OCI-LY3 (cell line): ENCODE results near the gene ECM2.

ENCODE experiments used
- H2AFZ ChIP-seq: fragments of 200-600, 300-600 bp; shearing (Covaris generic); 2 replicates; pipeline ENCODE4 v1.6.0; 2014; ENCODE audit warnings: antibody characterized with exemption, low read depth, low read length
- H3K27ac ChIP-seq: fragments of 200-600, 300-600 bp; sonication (generic); 2 replicates; pipeline ENCODE4 v1.5.1; 2014; ENCODE audit warnings: mild to moderate bottlenecking, low read length, moderate library complexity, mixed read lengths
- H3K27me3 ChIP-seq: fragments of 200-600, 300-600 bp; sonication (generic); 2 replicates; pipeline ENCODE4 v1.6.1; 2014; ENCODE audit warnings: low read depth, low read length, mixed read lengths
- H3K36me3 ChIP-seq: fragments of 200-600, 300-600 bp; sonication (generic); replicated peaks from 2 replicates; pipeline ENCODE3; 2014; ENCODE audit warnings: low read depth, low read length, mixed read lengths
- H3K4me1 ChIP-seq: fragments of 300-600, 200-600 bp; sonication (generic); 2 replicates; pipeline ENCODE4 v1.6.1; 2014; ENCODE audit warnings: low read length, mixed read lengths
- H3K4me2 ChIP-seq: fragments of 200-600, 300-600 bp; sonication (generic); 2 replicates; pipeline ENCODE4 v1.6.1; 2014; ENCODE audit warnings: low read length, mixed read lengths
- H3K4me3 ChIP-seq: fragments of 300-600, 200-600 bp; sonication (generic); 2 replicates; pipeline ENCODE4 v1.5.1; 2014; ENCODE audit warnings: antibody characterized with exemption, mild to moderate bottlenecking, low read length, moderate library complexity
- H3K79me2 ChIP-seq: fragments of 300-600, 200-600 bp; shearing (Covaris generic); 2 replicates; pipeline ENCODE4 v1.6.1; 2014; ENCODE audit warnings: mild to moderate bottlenecking, low read length, mixed read lengths
- H3K9ac ChIP-seq: fragments of 300-600, 200-600 bp; shearing (Covaris generic); 2 replicates; pipeline ENCODE4 v1.6.0; 2014; ENCODE audit warnings: mild to moderate bottlenecking, low read length, moderate library complexity
- H3K9me3 ChIP-seq: fragments of 200-600, 300-600 bp; shearing (Covaris generic); 2 replicates; pipeline ENCODE4 v1.6.1; 2014; ENCODE audit warnings: low read length, mixed read lengths; ENCODE audit not compliant: insufficient read depth
- H4K20me1 ChIP-seq: fragments of 200-600, 300-600 bp; sonication (generic); 2 replicates; pipeline ENCODE4 v1.6.1; 2016; ENCODE audit warnings: low read length, mixed read lengths; ENCODE audit not compliant: insufficient read depth
- EZH2phosphoT487 ChIP-seq: fragments of 200-600 bp; shearing (Covaris generic); IDR thresholded peaks from 2 replicates; pipeline ENCODE4 v1.6.1; 2018; ENCODE audit warnings: antibody characterized with exemption, mixed run types, low read depth
- TF ChIP-seq, protein P1 (sequence below): fragments of 200-600, 300-600 bp; sonication (generic); IDR thresholded peaks from 2 replicates; pipeline ENCODE4 v1.5.1; 2014; ENCODE audit warnings: antibody characterized with exemption, low read length, low read depth

The ECM2 gene

GRCh38 chr9:92455217-92455616 lies 80.6 kb downstream of the ECM2 start:
- Histone ChIP-seq H3K4me3 (no peak overlapping the region), H3K27ac (no peak overlapping the region), H3K36me3 (no peaks in the 10 kb centered on the region), H3K27me3 (no peaks in the 10 kb centered on the region), H3K4me1 (no peaks in the 10 kb centered on the region), H3K79me2 (no peaks in the 10 kb centered on the region; the same call in 1 of the 2 replicates), H3K9me3 (no peaks in the 10 kb centered on the region), H3K9ac (no peak overlapping the region), H2AFZ (no peak overlapping the region), H4K20me1 (no peaks in the 10 kb centered on the region), H3K4me2 (no peak overlapping the region)
- no peak for TF ChIP-seq EZH2phosphoT487
- TF ChIP-seq, protein P1, sequence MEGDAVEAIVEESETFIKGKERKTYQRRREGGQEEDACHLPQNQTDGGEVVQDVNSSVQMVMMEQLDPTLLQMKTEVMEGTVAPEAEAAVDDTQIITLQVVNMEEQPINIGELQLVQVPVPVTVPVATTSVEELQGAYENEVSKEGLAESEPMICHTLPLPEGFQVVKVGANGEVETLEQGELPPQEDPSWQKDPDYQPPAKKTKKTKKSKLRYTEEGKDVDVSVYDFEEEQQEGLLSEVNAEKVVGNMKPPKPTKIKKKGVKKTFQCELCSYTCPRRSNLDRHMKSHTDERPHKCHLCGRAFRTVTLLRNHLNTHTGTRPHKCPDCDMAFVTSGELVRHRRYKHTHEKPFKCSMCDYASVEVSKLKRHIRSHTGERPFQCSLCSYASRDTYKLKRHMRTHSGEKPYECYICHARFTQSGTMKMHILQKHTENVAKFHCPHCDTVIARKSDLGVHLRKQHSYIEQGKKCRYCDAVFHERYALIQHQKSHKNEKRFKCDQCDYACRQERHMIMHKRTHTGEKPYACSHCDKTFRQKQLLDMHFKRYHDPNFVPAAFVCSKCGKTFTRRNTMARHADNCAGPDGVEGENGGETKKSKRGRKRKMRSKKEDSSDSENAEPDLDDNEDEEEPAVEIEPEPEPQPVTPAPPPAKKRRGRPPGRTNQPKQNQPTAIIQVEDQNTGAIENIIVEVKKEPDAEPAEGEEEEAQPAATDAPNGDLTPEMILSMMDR = peak; percentile 40

- no peaks in the 10 kb centered on the region for H3K4me1 ChIP-seq
- H3K9me3 ChIP-seq = no peaks in the 10 kb centered on the region
- H3K9ac ChIP-seq = no peak overlapping the region
- H3K4me2 ChIP-seq = no peak overlapping the region
- no peaks in the 10 kb centered on the region for H3K79me2 ChIP-seq
- H3K27ac ChIP-seq = no peak overlapping the region
- H2AFZ ChIP-seq = no peak overlapping the region
- no peak overlapping the region for H3K4me3 ChIP-seq
- H4K20me1 ChIP-seq = no peaks in the 10 kb centered on the region
- no peaks in the 10 kb centered on the region for H3K36me3 ChIP-seq
- TF ChIP-seq, protein P1 = no peak
- TF ChIP-seq EZH2phosphoT487 = no peak
- no peaks in the 10 kb centered on the region for H3K27me3 ChIP-seq
Observed at GRCh38 chr9:92446536-92446935, 89.3 kb downstream of the ECM2 start.
